SIG-M5 treated with dmso at 0.1 percent for 504 hours (cell line): Measurements from ENCODE around the gene ANTXR1.

Source experiments
- DNase-seq: peaks from one replicate; lab custom pipeline; 2025; ENCODE audit not compliant: unreplicated experiment; lab: John Stamatoyannopoulos, UW

The ANTXR1 gene

DNA sequence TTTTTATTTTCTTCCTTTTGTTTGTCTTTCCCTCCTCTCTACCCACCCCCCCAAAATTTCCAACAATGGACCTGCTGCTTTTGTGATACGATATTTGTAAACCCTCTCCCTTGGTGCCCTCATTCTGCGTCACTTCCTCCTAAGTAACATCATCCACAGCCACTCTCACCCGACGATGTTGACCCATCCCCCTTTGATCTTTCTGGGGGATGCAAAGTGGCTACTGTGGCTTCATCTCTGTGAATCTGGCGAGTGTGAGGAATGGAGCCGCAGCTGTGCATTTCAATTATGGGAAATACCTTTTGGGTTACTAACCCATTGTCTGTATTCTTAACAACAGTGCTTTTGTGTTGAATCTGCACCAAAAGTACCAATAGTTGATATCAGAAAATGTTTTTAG, 19.4 kb downstream of the ANTXR1 start:
- no peak for DNase-seq

DNA sequence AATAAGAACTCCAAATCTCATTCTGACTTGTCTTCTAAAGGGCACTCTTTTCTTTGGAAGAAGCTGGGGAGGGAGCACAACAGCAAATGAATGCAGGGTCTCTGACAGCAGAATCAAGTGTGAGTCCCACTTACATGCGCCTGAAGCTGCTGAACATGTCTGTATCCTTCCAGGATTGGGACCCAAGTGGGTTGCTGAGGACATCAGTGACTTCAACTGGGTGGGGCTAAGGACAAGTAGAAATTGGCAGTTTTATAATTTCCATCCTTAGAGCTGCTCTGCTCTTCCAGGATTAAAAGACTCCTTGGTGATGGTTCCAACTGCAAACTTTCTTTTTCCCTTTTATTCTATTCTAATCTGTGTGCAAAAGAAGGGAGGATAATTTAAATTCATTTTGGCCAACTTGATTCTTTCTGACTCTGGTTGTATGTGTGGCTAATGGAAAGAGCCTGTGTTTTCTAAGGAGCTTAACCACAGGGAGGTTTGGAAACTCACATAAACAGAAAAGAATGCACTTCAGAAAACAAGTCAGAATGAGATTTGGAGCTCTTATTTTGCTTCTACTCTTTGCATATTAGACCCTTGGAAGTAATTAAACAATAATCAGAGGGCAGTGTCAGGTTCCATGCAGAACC, 20.6 kb downstream of the ANTXR1 start:
- no peak for DNase-seq

DNA sequence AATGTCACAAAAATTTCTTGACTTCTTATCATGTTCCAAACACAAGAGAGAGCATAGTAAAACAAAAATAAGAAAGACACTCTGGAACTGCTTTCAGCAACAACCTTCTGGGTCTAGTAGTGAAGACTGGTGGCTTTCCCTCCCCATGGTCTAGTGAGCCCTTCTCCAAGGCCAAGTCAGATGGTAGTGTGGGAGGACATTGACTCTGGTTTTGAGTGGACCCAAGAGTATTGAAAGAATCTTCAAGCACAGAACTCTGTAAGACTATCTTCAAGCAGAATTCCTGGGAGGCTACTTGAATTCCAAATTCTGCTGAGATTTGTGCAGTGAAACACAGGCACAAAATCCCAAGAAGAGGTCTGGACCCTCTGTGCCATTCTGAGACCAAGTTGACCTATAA, 21.1 kb downstream of the ANTXR1 start:
- DNase-seq, result no peak

DNA sequence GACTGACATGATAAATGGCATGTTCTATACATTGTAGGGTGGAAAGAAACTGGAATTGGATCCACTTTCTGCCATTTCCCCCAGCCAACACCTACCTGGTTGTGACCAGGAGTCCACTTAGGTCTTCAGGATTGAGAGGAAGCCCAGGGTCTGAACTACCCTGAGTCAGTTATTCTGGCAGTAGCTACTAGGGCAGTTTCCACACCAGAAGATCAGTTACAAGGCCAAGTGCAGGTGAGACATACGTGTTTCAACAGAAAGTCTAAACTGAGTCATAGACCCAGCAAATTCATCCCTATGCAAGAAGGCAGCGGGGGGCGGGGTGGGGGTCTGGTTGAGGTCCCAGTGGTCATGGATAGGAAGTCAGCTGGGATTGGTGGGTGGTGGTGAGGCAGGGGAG, 21.9 kb downstream of the ANTXR1 start:
- no peak for DNase-seq

DNA sequence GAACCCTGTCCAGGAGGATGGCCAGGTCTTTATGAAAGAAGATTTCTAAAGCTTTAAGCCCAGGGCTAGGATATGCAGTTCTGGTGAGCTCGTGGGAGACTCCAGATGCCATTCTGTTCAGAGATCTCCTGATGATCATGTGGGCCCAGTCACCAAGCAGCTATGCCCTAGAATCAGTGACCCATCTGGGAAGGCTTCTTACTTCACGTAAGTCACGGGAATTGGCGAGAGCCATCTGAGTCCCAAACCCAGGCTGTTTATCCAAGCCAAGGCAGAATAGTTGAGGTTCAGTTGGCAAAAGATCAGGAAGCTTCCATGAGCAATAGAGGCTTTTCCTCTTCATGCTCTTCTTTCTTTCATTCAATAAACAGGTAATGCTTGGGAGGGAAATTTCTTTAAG, 23.9 kb downstream of the ANTXR1 start:
- DNase-seq, result no peak

DNA sequence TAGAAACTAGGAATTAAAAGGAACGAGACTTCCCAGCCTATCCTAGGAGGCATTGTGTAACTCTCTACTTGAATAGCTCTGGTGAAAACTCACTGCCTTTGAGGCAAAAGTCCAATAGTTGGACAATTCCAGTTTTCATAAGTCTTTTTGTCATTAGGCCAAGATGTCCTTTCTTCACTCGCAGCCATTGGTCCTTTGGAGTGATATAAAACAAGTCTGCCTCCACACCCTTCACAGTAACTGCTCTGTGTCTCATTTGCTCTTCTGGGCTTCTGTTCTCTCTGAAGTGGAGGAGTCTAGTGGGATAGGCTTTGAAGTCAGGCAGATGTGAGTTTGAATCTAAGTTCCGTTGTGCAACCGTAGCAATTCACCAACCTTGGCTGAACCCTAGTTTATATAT, 28.2 kb downstream of the ANTXR1 start:
- no peak for DNase-seq

DNA sequence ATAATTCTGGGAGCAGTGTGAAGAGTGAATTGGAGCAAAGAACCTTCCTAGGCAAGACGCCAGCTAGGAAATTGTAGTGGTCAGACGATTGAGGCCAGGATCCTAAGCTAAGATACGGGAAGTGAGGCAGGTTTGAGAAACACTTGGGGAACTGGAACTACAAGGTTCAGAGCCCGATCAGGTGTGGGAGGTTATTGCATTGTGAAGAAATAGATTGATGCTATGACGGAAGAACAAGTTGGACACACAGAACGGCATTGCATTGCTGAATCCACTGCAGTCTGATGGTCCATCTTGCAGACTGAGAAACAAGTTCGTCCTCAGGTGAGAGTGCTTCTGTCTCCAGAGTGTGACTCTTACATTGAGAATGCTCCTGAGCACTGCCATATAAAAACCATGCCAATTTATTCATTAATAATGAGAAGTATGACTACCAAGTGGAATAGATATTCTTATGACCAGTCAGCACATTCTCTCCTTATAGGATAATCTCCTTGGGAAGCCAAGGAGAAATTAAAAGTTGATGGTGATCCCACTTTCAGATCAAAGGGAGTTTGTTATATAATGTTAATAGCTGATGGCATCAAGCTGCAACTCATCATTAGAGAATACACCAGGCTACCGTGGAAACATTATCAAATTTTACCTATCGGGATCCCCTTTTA, 30.9 kb downstream of the ANTXR1 start:
- peak; percentile 39 for DNase-seq

DNA sequence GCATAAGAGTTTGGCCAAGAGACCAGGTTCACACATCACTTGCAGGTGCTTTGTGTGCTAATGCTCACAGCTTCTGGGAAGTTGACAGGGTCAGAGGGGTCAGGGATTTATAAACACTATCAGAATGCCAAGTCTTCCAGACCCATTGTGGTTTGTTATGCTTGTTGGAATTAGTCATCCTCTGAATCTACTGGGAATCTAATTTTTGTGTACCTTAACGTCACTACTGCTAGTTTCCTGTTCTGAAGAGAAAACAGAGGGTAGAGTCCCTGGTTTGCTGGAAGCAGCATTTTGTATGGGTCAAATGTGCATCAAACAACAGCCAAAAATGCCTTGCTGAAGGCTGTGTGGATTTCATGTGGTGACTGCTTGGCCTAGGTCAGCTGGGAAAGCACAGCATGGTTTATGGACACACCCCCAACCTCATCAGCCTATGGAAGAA, 33.3 kb downstream of the ANTXR1 start:
- DNase-seq, result no peak

DNA sequence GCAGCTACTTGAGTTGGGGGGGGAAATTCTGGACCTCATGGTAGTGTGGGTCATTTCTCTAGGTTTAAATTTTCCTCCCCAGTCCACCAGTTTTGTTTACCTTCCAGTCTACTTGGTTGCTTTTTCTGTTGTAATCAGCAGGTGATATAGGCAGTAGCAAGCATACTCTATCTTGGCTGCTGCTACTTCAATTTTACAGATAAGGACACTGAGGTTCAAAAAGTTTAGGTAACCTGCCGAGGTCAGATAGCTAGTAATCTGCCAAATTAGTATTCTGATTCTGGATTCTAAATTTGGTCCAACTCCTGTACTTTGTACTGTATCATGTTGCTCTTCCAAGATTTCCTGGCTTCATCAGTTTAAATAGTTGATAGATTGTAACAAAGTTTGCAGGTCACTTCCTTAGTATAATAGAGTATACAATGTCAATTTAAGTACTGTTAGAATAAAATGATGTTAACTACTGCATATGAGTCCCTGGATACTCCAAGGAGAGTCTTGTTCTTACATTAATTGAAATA, 34.7 kb downstream of the ANTXR1 start:
- DNase-seq, result no peak

DNA sequence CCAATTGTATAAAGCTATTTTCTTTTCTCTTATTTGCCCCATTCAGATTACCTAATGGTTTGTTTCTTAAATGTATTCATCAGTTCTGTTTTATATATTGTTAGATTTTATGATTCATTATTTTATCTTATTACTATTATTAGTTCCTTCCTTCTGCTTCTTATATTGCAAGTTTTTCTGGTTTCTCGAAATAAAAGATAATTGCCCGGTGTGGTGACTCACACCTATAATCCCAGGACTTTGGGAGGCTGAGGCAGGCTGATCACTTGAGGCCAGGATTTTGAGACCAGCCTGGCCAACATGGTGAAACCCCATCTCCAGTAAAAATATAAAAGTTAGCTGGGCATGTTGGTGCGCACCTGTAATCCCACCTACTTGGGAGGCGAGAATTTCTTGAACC, 37.8 kb downstream of the ANTXR1 start:
- DNase-seq, result no peak

DNA sequence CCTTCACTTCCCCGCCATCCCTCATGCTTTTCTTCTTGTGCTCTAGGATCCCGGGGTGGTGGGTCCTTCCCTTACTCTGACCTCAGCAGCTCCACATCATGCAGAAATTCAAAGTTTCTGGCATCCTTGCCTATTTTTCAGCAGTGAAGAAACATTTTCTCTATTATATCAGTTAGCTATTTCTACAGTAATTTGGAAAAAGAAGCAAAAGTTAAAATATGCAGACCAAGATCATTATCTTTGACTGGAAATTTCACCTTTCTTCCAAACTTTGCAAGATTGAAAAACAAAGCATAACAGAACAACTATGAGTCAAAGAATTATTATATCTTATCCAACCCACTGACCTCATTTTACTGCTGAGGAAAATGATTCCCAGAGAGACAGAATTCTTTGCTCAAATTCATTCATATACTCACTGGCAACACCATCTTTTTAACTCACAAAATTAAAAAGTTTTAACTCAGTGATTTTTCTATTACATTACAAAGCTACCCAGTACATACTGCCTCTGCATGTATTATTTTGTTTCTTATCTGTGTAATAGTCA, 40.5 kb downstream of the ANTXR1 start:
- no peak for DNase-seq

DNA sequence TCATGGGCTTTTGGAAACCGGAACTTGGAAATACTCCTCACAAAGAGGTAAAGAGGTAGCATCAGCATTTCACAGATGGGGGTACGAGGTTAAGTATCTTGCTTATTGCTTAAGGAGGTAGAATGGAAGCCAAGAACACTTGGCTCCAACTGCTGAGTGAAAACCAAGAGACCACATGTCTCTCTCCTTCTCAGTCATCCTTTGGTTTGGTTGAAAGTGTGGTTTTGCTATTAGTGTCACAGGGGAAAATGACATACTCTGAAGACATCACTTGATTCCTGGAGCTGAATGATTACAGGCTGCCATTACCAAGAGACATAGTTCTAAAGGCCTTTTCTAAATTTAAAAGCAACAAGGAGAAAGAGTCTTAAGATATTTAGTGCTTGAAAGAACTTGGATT, 41.5 kb downstream of the ANTXR1 start:
- DNase-seq, result no peak

DNA sequence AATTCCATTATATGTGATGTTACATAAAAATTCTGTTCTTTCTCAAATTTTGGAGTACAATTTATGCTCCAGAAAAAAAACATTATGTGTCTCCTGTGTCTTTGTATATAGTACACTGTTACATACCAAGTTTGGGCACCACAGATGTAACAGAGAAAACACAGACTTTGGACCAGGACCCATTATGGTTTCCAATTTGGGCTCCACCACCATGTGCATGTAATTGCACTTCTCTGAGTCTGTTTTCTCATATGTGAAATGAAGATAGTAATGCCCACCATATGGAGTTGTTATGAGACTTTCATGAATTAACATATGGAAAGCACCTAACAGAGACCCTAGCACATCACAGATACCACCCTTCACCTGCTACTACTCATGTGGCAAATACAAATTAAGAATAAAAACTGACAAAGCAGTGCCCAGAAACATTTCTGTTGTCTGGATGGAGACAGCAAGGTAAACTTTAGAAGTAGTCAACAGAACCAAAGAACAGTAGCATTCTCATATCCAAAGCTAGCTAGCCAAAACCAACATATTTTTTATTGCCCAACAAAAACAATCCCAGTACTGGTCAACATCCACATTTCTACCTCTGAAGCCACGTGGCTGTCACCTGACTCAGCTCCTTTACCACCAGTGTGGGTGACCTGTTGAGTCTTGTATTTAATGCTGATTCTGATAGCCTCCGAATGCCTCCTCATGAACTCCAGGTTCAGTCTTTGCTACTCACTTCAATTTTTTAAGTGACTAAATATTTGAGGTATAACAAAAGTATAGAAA, 42.9 kb downstream of the ANTXR1 start:
- no peak for DNase-seq

DNA sequence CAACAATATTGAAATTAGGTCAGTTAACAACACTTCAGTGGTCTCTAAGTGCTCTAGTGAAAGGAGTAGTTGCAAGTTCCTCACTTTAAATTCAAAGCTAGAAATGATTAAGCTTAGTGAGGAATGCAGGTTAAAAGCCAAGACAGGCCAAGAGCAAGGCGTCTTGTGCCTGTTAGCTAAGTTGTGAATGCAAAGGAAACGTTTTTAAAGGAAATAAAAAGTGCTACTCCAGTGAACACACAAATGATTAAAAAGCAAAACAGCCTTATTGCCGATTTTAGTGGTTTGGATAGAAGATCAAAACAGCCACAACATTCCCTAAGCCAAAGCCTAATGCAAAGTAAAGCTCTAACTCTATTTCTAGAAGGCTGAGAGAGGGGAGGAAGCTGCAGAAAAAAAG, 44.7 kb downstream of the ANTXR1 start:
- no peak for DNase-seq

DNA sequence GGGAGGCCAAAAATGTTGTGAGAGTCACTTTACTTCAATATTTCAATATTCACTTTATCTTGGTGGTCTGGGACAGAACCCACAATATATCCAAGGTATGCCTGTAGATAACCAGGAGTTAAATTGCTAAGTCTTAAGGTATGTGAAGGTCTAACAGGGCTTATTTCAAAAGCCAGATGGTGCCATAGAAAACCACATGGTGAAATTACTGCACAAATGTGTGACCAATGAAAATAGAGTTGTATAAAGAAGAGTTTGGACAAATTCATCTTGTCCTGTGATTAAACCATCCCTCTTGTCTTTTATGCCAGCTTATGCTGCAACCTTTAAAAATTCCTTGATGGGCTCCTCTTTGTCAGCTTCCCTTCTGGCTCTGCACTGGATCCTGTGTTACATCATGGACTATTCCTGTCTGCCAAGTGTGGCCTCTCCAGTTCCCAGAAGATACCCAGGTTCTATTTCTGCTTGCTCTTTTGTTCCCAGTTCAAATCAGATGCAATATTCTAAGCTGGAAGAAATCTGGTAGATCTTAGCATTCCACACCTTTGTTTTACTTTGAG, 46.8 kb downstream of the ANTXR1 start:
- no peak for DNase-seq

DNA sequence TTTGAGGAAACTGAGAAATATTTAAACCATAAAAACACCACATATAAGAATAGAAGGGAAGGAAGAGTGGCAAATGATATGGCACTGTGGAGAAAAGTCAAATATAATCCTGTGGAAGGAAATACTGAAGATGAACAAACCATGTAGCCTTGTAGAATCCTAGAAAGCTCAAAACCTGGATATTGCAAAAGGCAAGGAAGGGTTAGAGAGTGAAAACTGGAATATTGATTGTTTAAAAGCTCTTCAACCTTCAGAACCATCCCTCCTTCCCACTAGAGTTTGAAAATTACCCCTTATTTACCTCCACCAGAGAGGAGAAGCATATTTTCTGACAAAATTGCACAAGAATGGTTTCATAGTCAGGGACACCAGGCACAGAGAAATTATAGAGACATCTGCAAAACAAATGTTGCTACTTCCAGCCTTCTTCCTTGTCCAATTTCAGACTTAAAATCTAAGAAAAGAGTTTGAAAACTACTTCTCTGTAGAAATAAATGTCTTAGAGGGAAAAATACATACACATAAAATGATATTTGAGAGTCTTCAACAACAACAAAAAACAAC, 48.0 kb downstream of the ANTXR1 start:
- DNase-seq, result no peak

DNA sequence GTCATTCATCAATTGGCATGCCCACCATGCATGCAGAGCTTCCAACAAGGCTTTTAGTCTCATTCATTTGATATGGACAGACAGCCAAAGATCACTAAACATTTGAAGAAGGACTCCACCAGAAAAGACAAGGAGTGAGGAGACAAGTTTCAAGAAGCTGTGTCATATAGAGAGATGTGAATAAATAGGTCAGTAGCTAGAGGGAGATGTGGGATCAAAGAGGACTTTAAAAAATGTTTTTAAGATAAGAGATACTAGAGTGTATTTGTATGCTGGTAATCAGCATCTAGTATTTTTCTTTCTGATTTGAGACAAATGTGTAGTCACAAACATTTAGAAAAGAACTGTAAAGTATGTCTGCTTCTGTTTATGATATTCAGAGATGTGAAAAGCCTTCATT, 48.5 kb downstream of the ANTXR1 start:
- no peak for DNase-seq

DNA sequence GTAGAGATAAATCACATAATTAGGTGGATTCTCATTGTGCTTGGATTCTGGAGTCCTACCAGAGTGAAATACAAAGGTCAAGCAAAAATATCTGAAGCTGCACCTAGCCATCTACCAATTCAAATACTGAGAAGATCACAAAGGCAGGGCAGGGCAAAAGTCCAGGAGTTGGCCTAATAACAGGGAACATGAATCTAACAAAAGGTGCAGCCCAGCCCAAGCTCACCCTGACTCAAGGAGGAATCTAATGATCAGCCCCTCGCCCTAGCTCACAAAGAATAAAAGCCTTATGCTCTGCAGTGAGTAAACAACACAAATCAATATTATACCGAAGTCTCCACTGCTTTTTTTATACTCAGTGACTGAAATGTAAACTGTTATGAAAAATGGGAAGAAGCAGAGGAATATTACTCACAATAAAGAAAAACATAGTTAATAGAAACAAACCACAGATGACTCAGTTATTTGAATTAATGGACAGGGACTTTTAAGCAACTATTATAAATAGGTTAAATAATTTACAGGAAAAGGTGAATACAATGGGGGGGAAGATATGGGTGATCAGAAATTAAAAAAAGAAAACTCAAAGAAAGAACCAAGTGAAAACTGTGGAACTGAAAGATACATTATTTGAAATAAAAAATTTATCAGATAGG, 49.5 kb downstream of the ANTXR1 start:
- no peak for DNase-seq

DNA sequence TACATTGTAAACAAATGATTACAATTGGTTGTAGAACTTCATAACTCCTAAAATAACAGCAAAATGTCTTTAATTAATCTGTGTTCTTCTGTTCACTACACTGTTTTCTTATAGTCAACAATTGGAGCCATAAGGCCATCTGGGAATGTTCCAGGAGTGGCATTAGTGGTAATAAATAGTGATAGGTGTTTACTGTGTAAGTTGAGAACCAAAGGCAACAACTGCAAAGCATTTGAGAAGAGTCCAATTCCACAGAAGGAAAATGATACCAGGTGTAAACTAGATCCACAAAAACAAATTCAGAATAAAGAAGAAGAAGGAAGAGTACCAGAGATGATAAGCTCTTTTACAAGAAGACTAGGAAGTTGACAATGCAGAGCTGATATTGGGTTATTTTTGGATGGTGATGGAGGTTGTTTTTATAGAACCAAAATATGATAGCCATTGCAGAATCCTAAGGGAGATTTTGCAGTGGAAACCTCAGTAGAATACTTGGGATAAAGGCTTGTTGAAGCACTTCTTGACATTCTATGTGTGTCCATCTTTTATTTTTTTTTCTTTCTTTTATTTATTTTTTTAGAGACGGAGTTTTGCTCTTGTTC, 52.9 kb downstream of the ANTXR1 start:
- no peak for DNase-seq

DNA sequence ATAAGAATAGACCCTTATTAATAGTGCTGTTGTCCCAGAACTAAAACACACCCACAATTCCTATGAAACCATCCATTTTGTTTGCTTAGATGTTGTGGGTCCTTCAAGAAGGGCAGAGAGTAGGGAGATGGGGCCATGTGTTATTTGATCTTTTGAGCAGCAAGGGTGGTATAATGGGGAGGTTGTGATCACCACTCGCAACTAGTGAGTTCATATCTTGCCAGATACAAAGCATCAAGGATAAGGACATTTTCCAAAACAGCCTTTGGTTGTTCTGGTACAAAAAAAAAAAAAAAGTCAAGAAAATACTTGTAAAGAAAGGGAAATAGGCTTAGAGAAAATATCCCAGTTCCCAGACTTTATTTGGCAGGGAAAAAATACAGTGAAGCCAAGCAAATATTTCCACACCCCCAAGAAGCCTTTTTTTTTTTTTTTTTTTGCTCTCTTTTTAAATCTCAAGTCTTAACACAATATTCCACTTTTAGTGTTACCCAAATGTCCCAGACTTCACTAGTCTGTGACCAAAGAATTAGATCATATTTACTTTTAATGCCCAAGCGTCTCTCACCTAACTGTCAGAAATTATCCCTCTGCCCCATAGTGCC, 54.1 kb downstream of the ANTXR1 start:
- no peak for DNase-seq
